ENCODE data around the gene UGP2.

The UGP2 gene

DNA sequence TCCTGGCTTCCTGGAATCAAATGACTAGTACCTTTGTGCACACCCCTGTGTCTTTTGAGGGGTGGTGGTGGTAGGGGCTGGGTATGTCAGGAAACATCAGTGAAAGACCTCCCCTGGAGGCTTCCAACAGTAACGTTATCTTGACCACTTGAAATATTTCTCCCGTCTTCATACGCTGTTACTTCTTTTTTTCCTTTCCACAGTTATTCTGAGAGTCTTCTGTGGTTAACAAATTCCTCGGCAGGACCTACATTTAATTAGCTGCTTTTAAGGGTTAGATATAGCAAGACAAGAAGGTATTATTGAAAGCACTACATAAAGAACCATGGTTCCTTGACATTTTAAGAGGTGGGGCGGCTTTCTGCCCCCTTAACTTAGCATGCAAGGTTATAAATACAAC, 34.6 kb downstream of the UGP2 start:
- no peaks in the 10 kb centered on the region for H3K4me1 ChIP-seq (ENCODE audit: low read length)
- no peaks in the 10 kb centered on the region for H4K20me1 ChIP-seq (ENCODE audit: insufficient read depth, low read length)
- peaks cover 7% of the 10 kb centered on the region; the same call in 1 of the 2 replicates for H3K79me2 ChIP-seq (ENCODE audit: low read length)
- no peak for DNase-seq
- H3F3A ChIP-seq (ENCODE audit: insufficient read depth, low read length) = no peaks in the 10 kb centered on the region
- H3K36me3 ChIP-seq (replicated peaks; ENCODE audit: insufficient read depth, low read length) = no peaks in the 10 kb centered on the region; the same call in 1 of the 2 replicates
- H3K9me3 ChIP-seq (replicated peaks; ENCODE audit: insufficient read depth, low read length) = no peaks in the 10 kb centered on the region
- no peak overlapping the region for H3K27ac ChIP-seq (ENCODE audit: low read length)
- H3K27me3 ChIP-seq (replicated peaks; ENCODE audit: insufficient read depth, low read length) = no peaks in the 10 kb centered on the region
- no peaks in the 10 kb centered on the region for H3K9me2 ChIP-seq (replicated peaks; ENCODE audit: insufficient read depth, low read length)
- H2AFZ ChIP-seq (ENCODE audit: low read length) = no peak overlapping the region
- H3K4me2 ChIP-seq (ENCODE audit: low read depth, low read length) = no peak overlapping the region
- TF ChIP-seq EZH2phosphoT487 (IDR thresholded peaks at IDR 0.05; ENCODE audit: low read length) = no peak
- TF ChIP-seq, protein P1, sequence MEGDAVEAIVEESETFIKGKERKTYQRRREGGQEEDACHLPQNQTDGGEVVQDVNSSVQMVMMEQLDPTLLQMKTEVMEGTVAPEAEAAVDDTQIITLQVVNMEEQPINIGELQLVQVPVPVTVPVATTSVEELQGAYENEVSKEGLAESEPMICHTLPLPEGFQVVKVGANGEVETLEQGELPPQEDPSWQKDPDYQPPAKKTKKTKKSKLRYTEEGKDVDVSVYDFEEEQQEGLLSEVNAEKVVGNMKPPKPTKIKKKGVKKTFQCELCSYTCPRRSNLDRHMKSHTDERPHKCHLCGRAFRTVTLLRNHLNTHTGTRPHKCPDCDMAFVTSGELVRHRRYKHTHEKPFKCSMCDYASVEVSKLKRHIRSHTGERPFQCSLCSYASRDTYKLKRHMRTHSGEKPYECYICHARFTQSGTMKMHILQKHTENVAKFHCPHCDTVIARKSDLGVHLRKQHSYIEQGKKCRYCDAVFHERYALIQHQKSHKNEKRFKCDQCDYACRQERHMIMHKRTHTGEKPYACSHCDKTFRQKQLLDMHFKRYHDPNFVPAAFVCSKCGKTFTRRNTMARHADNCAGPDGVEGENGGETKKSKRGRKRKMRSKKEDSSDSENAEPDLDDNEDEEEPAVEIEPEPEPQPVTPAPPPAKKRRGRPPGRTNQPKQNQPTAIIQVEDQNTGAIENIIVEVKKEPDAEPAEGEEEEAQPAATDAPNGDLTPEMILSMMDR (IDR thresholded peaks at IDR 0.05; ENCODE audit: low read length) = no peak
- TF ChIP-seq EZH2 (optimal IDR thresholded peaks at IDR 0.05; ENCODE audit: low read depth, low read length) = no peak
- no peak overlapping the region for H3K4me3 ChIP-seq (ENCODE audit: low read length)
- no peak overlapping the region for H3K9ac ChIP-seq (ENCODE audit: low read length)

DNA sequence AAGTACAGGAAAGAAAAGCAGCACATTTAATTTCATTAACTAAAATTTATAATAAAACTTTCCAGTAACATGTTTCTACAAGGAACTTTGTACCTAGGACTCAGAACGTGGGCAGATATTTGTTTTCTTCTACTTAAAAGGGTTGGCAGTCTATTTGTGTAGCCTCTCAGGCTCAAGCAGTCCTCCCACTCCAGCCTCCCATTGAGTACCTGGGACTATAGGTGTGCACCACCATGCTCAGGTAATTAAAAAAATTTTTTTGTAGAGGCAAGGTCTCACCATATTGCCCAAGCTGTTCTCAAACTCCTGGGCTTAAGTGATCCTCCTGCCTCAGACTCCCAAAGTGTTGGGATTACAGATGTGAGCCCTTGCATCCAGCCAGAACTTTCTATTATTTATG, 36.8 kb downstream of the UGP2 start:
- Histone ChIP-seq H3K79me2 (ENCODE audit: low read length) (peaks cover 7% of the 10 kb centered on the region; the same call in 1 of the 2 replicates), H3K4me2 (ENCODE audit: low read depth, low read length) (no peak overlapping the region), H3K9me2 (replicated peaks; ENCODE audit: insufficient read depth, low read length) (no peaks in the 10 kb centered on the region), H3K4me3 (ENCODE audit: low read length) (no peak overlapping the region), H3F3A (ENCODE audit: insufficient read depth, low read length) (no peaks in the 10 kb centered on the region), H4K20me1 (ENCODE audit: insufficient read depth, low read length) (no peaks in the 10 kb centered on the region), H2AFZ (ENCODE audit: low read length) (no peak overlapping the region), H3K27ac (ENCODE audit: low read length) (no peak overlapping the region), H3K27me3 (replicated peaks; ENCODE audit: insufficient read depth, low read length) (no peaks in the 10 kb centered on the region), H3K9ac (ENCODE audit: low read length) (no peak overlapping the region), H3K9me3 (replicated peaks; ENCODE audit: insufficient read depth, low read length) (no peaks in the 10 kb centered on the region), H3K4me1 (ENCODE audit: low read length) (no peaks in the 10 kb centered on the region), H3K36me3 (replicated peaks; ENCODE audit: insufficient read depth, low read length) (no peaks in the 10 kb centered on the region)
- TF ChIP-seq EZH2 (optimal IDR thresholded peaks at IDR 0.05; ENCODE audit: low read depth, low read length) = no peak
- TF ChIP-seq, protein P1 (IDR thresholded peaks at IDR 0.05; ENCODE audit: low read length) = no peak
- no peak for TF ChIP-seq EZH2phosphoT487 (IDR thresholded peaks at IDR 0.05; ENCODE audit: low read length)
- no peak for DNase-seq

DNA sequence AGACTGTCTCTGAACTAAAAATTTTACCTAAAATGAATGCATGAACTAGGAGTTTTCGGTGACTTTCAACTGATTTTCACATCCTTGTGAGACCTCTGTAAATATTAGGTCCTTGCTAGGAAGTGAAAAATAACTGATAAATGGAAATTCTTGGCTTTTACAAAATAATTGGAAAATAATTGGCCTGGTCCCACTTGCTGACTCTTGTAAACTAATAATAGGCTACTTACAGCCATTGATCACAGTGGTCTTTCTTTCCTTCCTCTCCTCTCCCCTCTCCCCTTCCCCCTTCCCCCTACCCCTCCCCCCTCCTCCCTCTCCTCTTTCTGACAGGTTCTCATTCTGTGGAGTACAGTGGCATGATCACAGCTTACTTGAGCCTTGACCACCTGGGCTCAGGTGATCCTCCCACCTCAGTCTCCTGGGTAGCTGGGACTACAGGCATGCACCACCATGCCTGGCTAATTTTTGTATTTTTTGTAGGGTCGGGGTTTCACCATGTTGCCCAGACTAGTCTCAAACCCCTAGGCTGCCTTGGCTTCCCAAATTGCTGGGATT, 38.3 kb downstream of the UGP2 start:
- Histone ChIP-seq H3F3A (ENCODE audit: insufficient read depth, low read length) (no peaks in the 10 kb centered on the region), H2AFZ (ENCODE audit: low read length) (no peak overlapping the region), H3K9me3 (replicated peaks; ENCODE audit: insufficient read depth, low read length) (no peaks in the 10 kb centered on the region), H3K9me2 (replicated peaks; ENCODE audit: insufficient read depth, low read length) (no peaks in the 10 kb centered on the region), H3K36me3 (replicated peaks; ENCODE audit: insufficient read depth, low read length) (no peaks in the 10 kb centered on the region), H3K4me2 (ENCODE audit: low read depth, low read length) (no peak overlapping the region), H3K9ac (ENCODE audit: low read length) (no peak overlapping the region), H3K79me2 (ENCODE audit: low read length) (no peaks in the 10 kb centered on the region), H3K27me3 (replicated peaks; ENCODE audit: insufficient read depth, low read length) (no peaks in the 10 kb centered on the region), H3K4me3 (ENCODE audit: low read length) (no peak overlapping the region), H4K20me1 (ENCODE audit: insufficient read depth, low read length) (no peaks in the 10 kb centered on the region), H3K27ac (ENCODE audit: low read length) (no peak overlapping the region), H3K4me1 (ENCODE audit: low read length) (no peaks in the 10 kb centered on the region)
- TF ChIP-seq EZH2 (optimal IDR thresholded peaks at IDR 0.05; ENCODE audit: low read depth, low read length) (no peak), EZH2phosphoT487 (IDR thresholded peaks at IDR 0.05; ENCODE audit: low read length) (no peak)
- TF ChIP-seq, protein P1 (IDR thresholded peaks at IDR 0.05; ENCODE audit: low read length) = no peak
- DNase-seq = no peak

All from MM.1S (cell line).